Astrocyte (in vitro differentiated cells and primary cell): ENCODE data around the gene BIRC7. TPM values are rescaled to one million over a fixed set of nuclear protein-coding genes. Genes with fewer than 3 reads are reported as not detected.

Source experiments
- DNase-seq: peaks from one replicate; pipeline ENCODE4 v3.0.0-alpha.2; 2010; ENCODE audit warnings: low read depth
- FAIRE-seq: peaks from 2 replicates; lab custom pipeline; 2011; peaks lifted over from hg19 to GRCh38; lab: Jason Lieb, UNC
- H2AFZ ChIP-seq: 2 replicates; pipeline ENCODE4 v1.6.0; 2012; ENCODE audit warnings: low read depth, low read length, inconsistent platforms
- H3K27ac ChIP-seq: 2 replicates; pipeline ENCODE4 v1.5.1; 2011; ENCODE audit warnings: low read depth, low read length, inconsistent platforms
- H3K27me3 ChIP-seq: 2 replicates; pipeline ENCODE4 v1.6.0; 2011; ENCODE audit warnings: low read length, inconsistent platforms; ENCODE audit not compliant: insufficient read depth
- H3K36me3 ChIP-seq: 2 replicates; pipeline ENCODE4 v1.5.1; 2011; ENCODE audit warnings: low read length, inconsistent platforms; ENCODE audit not compliant: insufficient read depth
- H3K4me1 ChIP-seq: 2 replicates; pipeline ENCODE4 v1.5.1; 2011; ENCODE audit warnings: low read length, inconsistent platforms; ENCODE audit not compliant: insufficient read depth
- H3K4me2 ChIP-seq: 2 replicates; pipeline ENCODE4 v1.6.0; 2012; ENCODE audit warnings: low read length, inconsistent platforms
- H3K4me3 ChIP-seq: 2 replicates; pipeline ENCODE4 v1.5.1; 2011; ENCODE audit warnings: low read depth, mild to moderate bottlenecking, low read length, inconsistent platforms; ENCODE audit not compliant: insufficient read depth
- H3K79me2 ChIP-seq: 2 replicates; pipeline ENCODE4 v1.6.0; 2012; ENCODE audit warnings: mild to moderate bottlenecking, low read length, inconsistent platforms; ENCODE audit not compliant: insufficient read depth
- H3K9ac ChIP-seq: 2 replicates; pipeline ENCODE4 v1.6.0; 2012; ENCODE audit warnings: mild to moderate bottlenecking, low read length, inconsistent platforms
- H3K9me3 ChIP-seq: 2 replicates; pipeline ENCODE4 v1.5.1; 2012; ENCODE audit warnings: low read depth, mild to moderate bottlenecking, low read length, inconsistent platforms; ENCODE audit not compliant: insufficient read depth
- H4K20me1 ChIP-seq: 2 replicates; pipeline ENCODE4 v1.6.0; 2012; ENCODE audit warnings: low read length, inconsistent platforms; ENCODE audit not compliant: insufficient read depth
- H3K27ac Mint-ChIP-seq: one replicate; pipeline ENCODE4 v1.8.0; 2021; ENCODE audit warnings: mild to moderate bottlenecking, mixed read lengths; ENCODE audit not compliant: unreplicated experiment
- H3K27me3 Mint-ChIP-seq: one replicate; pipeline ENCODE4 v1.8.0; 2021; ENCODE audit warnings: low read depth, mixed read lengths; ENCODE audit not compliant: unreplicated experiment
- H3K36me3 Mint-ChIP-seq: one replicate; pipeline ENCODE4 v1.8.0; 2021; ENCODE audit warnings: low read depth, mixed read lengths; ENCODE audit not compliant: unreplicated experiment
- H3K4me1 Mint-ChIP-seq: one replicate; pipeline ENCODE4 v1.8.0; 2021; ENCODE audit warnings: low read depth, mixed read lengths; ENCODE audit not compliant: unreplicated experiment
- H3K4me3 Mint-ChIP-seq: one replicate; pipeline ENCODE4 v1.8.0; 2021; ENCODE audit warnings: mild to moderate bottlenecking, moderate library complexity, mixed read lengths; ENCODE audit not compliant: unreplicated experiment
- H3K9me3 Mint-ChIP-seq: one replicate; pipeline ENCODE4 v1.8.0; 2021; ENCODE audit warnings: mild to moderate bottlenecking, mixed read lengths; ENCODE audit not compliant: unreplicated experiment
- CTCF ChIP-seq: IDR thresholded peaks from 2 replicates; pipeline ENCODE4 v1.5.1; 2011; ENCODE audit warnings: low read depth, mild to moderate bottlenecking, inconsistent platforms, low read length, moderate library complexity; ENCODE audit not compliant: insufficient read depth
- EZH2 ChIP-seq: IDR thresholded peaks from 2 replicates; pipeline ENCODE4 v1.6.1; 2012; ENCODE audit warnings: mild to moderate bottlenecking, low read length, inconsistent platforms; ENCODE audit not compliant: insufficient read depth
- total RNA-seq: library from RNA; stranded (reverse); gene quantifications from 2 replicates; pipeline ENCODE4 v1.2.1, GENCODE V29; 2021

The BIRC7 gene
- total RNA-seq, 1 donor from 2014 or later = 3.3 TPM

GRCh38 chr20:63190828-63191227 lies 44.9 kb upstream of the BIRC7 start:
- peaks cover 11% of the 10 kb centered on the region for H3K36me3 ChIP-seq
- H3K36me3 Mint-ChIP-seq = peaks cover 12% of the 10 kb centered on the region
- no peaks in the 10 kb centered on the region for H3K9me3 Mint-ChIP-seq
- H3K4me1 Mint-ChIP-seq = peaks cover 7% of the 10 kb centered on the region
- no peak overlapping the region for H3K4me3 ChIP-seq
- no peak overlapping the region for H3K27ac Mint-ChIP-seq
- no peak overlapping the region for H3K4me3 Mint-ChIP-seq
- TF ChIP-seq EZH2 (no peak), CTCF (no peak)
- H3K27me3 Mint-ChIP-seq = peaks cover 8% of the 10 kb centered on the region
- H3K4me2 ChIP-seq = no peak overlapping the region
- H2AFZ ChIP-seq = no peak overlapping the region
- H3K9me3 ChIP-seq = no peaks in the 10 kb centered on the region
- peaks cover 6% of the 10 kb centered on the region for H3K79me2 ChIP-seq
- H4K20me1 ChIP-seq = peaks cover 30% of the 10 kb centered on the region
- no peaks in the 10 kb centered on the region for H3K27me3 ChIP-seq
- H3K4me1 ChIP-seq = no peaks in the 10 kb centered on the region
- DNase-seq (no peak), FAIRE-seq (no peak)
- no peak overlapping the region for H3K9ac ChIP-seq
- H3K27ac ChIP-seq = no peak overlapping the region

- H3K36me3 Mint-ChIP-seq = peaks cover 15% of the 10 kb centered on the region
- no peak overlapping the region for H3K4me2 ChIP-seq
- H3K36me3 ChIP-seq = peaks cover 12% of the 10 kb centered on the region
- no peaks in the 10 kb centered on the region for H3K9me3 ChIP-seq
- H3K4me1 ChIP-seq = no peaks in the 10 kb centered on the region
- no peak for TF ChIP-seq CTCF
- no peak for TF ChIP-seq EZH2
- H3K4me3 ChIP-seq = no peak overlapping the region
- H3K27ac Mint-ChIP-seq = no peak overlapping the region
- peaks cover 10% of the 10 kb centered on the region for H3K4me1 Mint-ChIP-seq
- no peak overlapping the region for H3K27ac ChIP-seq
- FAIRE-seq (no peak), DNase-seq (no peak)
- no peaks in the 10 kb centered on the region for H3K9me3 Mint-ChIP-seq
- peaks cover 35% of the 10 kb centered on the region for H4K20me1 ChIP-seq
- peaks cover 10% of the 10 kb centered on the region for H3K79me2 ChIP-seq
- H3K9ac ChIP-seq = no peak overlapping the region
- no peak overlapping the region for H3K4me3 Mint-ChIP-seq
- H3K27me3 ChIP-seq = no peaks in the 10 kb centered on the region
- H2AFZ ChIP-seq = no peak overlapping the region
- H3K27me3 Mint-ChIP-seq = peaks cover 8% of the 10 kb centered on the region
Measured at GRCh38 chr20:63191400-63191799, 44.3 kb upstream of the BIRC7 start.

- Mint-ChIP-seq H3K4me3 (no peak overlapping the region), H3K27ac (no peak overlapping the region), H3K4me1 (peaks cover 20% of the 10 kb centered on the region), H3K36me3 (peaks cover 27% of the 10 kb centered on the region), H3K27me3 (peaks cover 5% of the 10 kb centered on the region), H3K9me3 (no peaks in the 10 kb centered on the region)
- Histone ChIP-seq H3K79me2 (peaks cover 23% of the 10 kb centered on the region), H3K4me3 (no peak overlapping the region), H3K9ac (no peak overlapping the region), H4K20me1 (peaks cover 48% of the 10 kb centered on the region), H3K4me1 (peaks cover 2% of the 10 kb centered on the region), H2AFZ (no peak overlapping the region), H3K9me3 (no peaks in the 10 kb centered on the region), H3K36me3 (peaks cover 12% of the 10 kb centered on the region), H3K27me3 (no peaks in the 10 kb centered on the region), H3K4me2 (no peak overlapping the region), H3K27ac (no peak overlapping the region)
- TF ChIP-seq CTCF = no peak
- TF ChIP-seq EZH2 = no peak
- FAIRE-seq (no peak), DNase-seq (no peak)
Measured at GRCh38 chr20:63192721-63193120, 43.0 kb upstream of the BIRC7 start.
